Measurements from ENCODE around the gene GLT6D1. TPM values are rescaled to one million over a fixed set of nuclear protein-coding genes. Genes with fewer than 3 reads are reported as not detected.

The GLT6D1 gene
- total and polyA plus RNA-seq, 2 donors (not counting 1 experiment from before 2014, with no cell fraction given): not detected

- Mint-ChIP-seq H3K4me3 (no peak overlapping the region), H3K4me1 (no peaks in the 10 kb centered on the region), H3K9me3 (ENCODE audit: insufficient read depth) (no peaks in the 10 kb centered on the region), H3K27me3 (peaks cover 6% of the 10 kb centered on the region), H3K27ac (no peak overlapping the region)
- ChIA-PET CTCF (no interaction called here), POLR2A (no interaction called here)
- Histone ChIP-seq H3K27ac (ENCODE audit: low read length in 2 of 2) (no peak overlapping the region), H3K9ac (ENCODE audit: low read length) (no peak overlapping the region), H3K4me2 (replicated peaks; ENCODE audit: low read depth, low read length, poor library complexity, severe bottlenecking) (no peak overlapping the region), H3K36me3 (replicated peaks in 1 of 2; ENCODE audit: control extremely low read depth in 1 of 2, control insufficient read depth in 1 of 2, extremely low read depth in 1 of 2, insufficient read depth in 2 of 2, low read length in 1 of 2) (no peaks in the 10 kb centered on the region), H2AFZ (ENCODE audit: insufficient read depth, low read depth, low read length, poor library complexity, severe bottlenecking) (no peak overlapping the region), H3K27me3 (replicated peaks in 1 of 4; ENCODE audit: control extremely low read depth in 1 of 4, control insufficient read depth in 3 of 4, insufficient read depth in 4 of 4, low read length in 3 of 4) (no peaks in the 10 kb centered on the region), H3K9me3 (ENCODE audit: control extremely low read depth in 1 of 3, control insufficient read depth in 2 of 3, insufficient read depth in 1 of 3, low read length in 2 of 3) (peaks cover 0 to 7% (median 0%) of the 10 kb centered on the region in 3 donors), H3K79me2 (ENCODE audit: control insufficient read depth, insufficient read depth, low read length) (no peaks in the 10 kb centered on the region), H4K20me1 (ENCODE audit: control insufficient read depth, insufficient read depth, low read length, poor library complexity, severe bottlenecking) (no peaks in the 10 kb centered on the region), H3K4me3 (ENCODE audit: control extremely low read depth in 1 of 5, extremely low read depth in 1 of 5, insufficient read depth in 1 of 5, low read depth in 2 of 5, low read length in 4 of 5) (no peak overlapping the region), H3K4me1 (ENCODE audit: control insufficient read depth in 2 of 2, insufficient read depth in 2 of 2, low read length in 2 of 2) (no peaks in the 10 kb centered on the region)
- ATAC-seq (ENCODE audit: low read depth): no peak
- no peak for DNase-seq
- intact Hi-C loops (cut with micrococcal nuclease): no loop called here
- TF ChIP-seq CTCF (IDR thresholded peaks at IDR 0.05) (no peak), EZH2 (IDR thresholded peaks at IDR 0.05; ENCODE audit: borderline replicate concordance, insufficient read depth, low read depth, low read length, poor library complexity, severe bottlenecking) (no peak)
- 85% methylated on average over 14 of the region's 15 CpGs for WGBS (ENCODE audit: insufficient coverage)
These were observed 47.9 kb upstream of the GLT6D1 start for GRCh38 chr9:135687216-135687615.

GRCh38 chr9:135684691-135685090 lies 45.4 kb upstream of the GLT6D1 start:
- intact Hi-C loops (cut with micrococcal nuclease): no loop called here
- Histone ChIP-seq H3K4me1 (ENCODE audit: control insufficient read depth in 2 of 2, insufficient read depth in 2 of 2, low read length in 2 of 2) (no peaks in the 10 kb centered on the region), H2AFZ (ENCODE audit: insufficient read depth, low read depth, low read length, poor library complexity, severe bottlenecking) (no peak overlapping the region), H3K9ac (ENCODE audit: low read length) (no peak overlapping the region), H3K27me3 (replicated peaks in 1 of 4; ENCODE audit: control extremely low read depth in 1 of 4, control insufficient read depth in 3 of 4, insufficient read depth in 4 of 4, low read length in 3 of 4) (no peaks in the 10 kb centered on the region), H3K36me3 (replicated peaks in 1 of 2; ENCODE audit: control extremely low read depth in 1 of 2, control insufficient read depth in 1 of 2, extremely low read depth in 1 of 2, insufficient read depth in 2 of 2, low read length in 1 of 2) (no peaks in the 10 kb centered on the region), H3K9me3 (ENCODE audit: control extremely low read depth in 1 of 3, control insufficient read depth in 2 of 3, insufficient read depth in 1 of 3, low read length in 2 of 3) (peaks cover 0 to 4% (median 0%) of the 10 kb centered on the region in 3 donors), H3K27ac (ENCODE audit: low read length in 2 of 2) (no peak overlapping the region), H3K4me2 (replicated peaks; ENCODE audit: low read depth, low read length, poor library complexity, severe bottlenecking) (no peak overlapping the region), H3K4me3 (ENCODE audit: control extremely low read depth in 1 of 5, extremely low read depth in 1 of 5, insufficient read depth in 1 of 5, low read depth in 2 of 5, low read length in 4 of 5) (no peak overlapping the region), H3K79me2 (ENCODE audit: control insufficient read depth, insufficient read depth, low read length) (no peaks in the 10 kb centered on the region), H4K20me1 (ENCODE audit: control insufficient read depth, insufficient read depth, low read length, poor library complexity, severe bottlenecking) (no peaks in the 10 kb centered on the region)
- H3K9me3 Mint-ChIP-seq (ENCODE audit: insufficient read depth): no peaks in the 10 kb centered on the region
- H3K4me1 Mint-ChIP-seq: no peaks in the 10 kb centered on the region
- TF ChIP-seq CTCF (IDR thresholded peaks at IDR 0.05): no peak
- TF ChIP-seq EZH2 (IDR thresholded peaks at IDR 0.05; ENCODE audit: borderline replicate concordance, insufficient read depth, low read depth, low read length, poor library complexity, severe bottlenecking): no peak
- peaks cover 3% of the 10 kb centered on the region for H3K27me3 Mint-ChIP-seq
- DNase-seq (no peak), ATAC-seq (ENCODE audit: low read depth) (no peak)
- ChIA-PET CTCF (no interaction called here), POLR2A (no interaction called here)
- H3K4me3 Mint-ChIP-seq: no peak overlapping the region
- no peak overlapping the region for H3K27ac Mint-ChIP-seq
- 79% methylated on average over 15 of the region's 17 CpGs for WGBS (ENCODE audit: insufficient coverage)
